NCI-H2196 (cell line): ENCODE data around the gene POLR1G.
A peak's percentile ranks its signal among the peaks of the same experiment; 100 is the strongest.

ENCODE experiments used
- DNase-seq: peaks from one replicate; lab custom pipeline; 2025; ENCODE audit not compliant: unreplicated experiment; lab: John Stamatoyannopoulos, UW

POLR1G gene

DNA sequence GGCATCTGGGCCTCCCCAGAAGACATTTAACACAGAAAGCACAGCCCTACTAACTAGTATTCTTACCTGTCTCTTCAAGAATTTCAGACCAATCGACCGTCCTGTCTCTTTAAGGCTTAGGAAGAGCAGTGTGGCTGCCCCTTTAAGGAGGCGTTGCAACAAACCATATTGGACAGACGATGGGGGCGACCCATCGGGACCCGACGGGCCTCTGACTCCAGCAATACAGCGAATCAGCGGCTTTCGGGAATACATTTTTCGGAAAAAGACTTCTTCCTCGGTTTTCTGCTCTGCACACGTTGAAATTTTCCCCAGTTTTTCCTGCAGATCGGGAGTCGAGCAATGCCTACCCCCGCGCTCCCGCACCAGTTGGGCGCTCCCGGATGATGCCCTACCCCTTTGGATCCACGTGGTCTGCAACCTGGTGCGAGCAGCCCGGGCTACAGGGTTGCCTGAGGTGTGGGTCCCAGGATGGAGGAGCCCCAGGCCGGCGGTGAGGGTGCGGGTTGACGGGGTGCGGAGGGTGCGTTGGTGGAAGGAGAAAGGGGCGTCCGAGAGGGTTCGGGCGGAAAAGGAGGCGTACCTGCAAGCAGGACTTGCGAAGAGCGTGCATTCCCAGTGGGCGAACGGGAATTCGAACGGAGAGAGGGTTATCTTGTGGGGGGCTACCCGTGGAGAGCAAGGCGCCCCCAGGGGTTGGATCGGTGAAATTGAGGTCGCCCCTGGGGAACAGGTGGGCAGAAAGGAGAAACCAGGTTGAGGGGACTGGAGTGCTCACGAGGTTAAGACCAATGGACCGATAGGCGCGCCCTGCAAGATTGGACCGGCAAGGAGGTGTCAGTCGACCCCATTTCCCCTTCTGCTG lies at the start of gene POLR1G:
POLR1G (plus strand) TSS at position 419 of the 865 bp plus-strand sequence; CDS start at position 472, 53 bp downstream.
- DNase-seq = peak; percentile 86

DNA sequence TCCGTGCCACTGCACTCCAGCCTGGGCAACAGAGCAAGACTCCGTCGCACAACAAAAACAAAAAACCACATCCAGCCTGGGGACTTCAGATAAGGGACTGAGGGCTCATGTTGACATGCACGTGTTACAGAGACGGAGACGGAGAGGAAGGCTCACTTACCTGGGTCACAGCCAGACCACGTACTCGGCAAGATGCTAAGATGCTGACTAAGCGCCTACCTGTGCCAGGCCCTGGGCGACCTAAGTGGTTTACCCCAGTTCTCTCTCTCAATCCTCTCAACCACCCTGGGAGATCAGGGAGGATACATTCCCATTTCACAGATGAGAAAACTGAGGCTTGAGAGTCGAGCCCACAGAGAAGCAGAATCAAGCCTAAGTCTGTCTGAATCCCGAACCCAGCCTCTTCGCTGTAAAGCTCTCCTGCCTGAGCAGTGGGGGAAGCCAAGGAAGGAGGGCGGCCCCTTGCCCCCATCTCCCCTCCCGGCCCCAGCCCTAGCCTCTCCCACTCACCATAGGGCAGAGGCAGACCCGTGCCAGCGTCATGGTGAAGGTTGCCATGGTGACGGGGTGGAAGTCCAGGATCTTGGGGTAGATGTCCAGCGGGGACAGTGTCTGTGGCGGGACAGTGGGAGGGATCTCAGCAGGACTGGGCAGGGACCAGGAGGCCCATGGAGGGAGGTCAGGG lies 49.5 kb upstream of the POLR1G start:
- no peak for DNase-seq

DNA sequence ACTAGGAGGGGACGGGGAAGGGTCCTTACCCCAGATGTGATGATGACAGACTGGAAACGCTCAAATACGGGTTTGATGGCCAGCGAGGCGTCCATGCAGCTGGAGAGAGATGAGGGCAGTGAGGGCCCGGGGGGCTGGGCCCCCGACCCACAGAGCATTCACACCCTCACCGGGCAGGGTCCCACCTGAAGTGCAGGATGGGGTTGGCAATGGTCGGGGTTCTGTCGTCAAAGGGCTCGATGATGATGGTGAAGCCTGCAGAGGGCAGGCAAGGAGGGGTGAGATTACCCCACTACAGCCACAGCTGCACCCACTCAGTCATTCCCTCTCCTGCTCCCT lies 49.0 kb upstream of the POLR1G start:
- no peak for DNase-seq

DNA sequence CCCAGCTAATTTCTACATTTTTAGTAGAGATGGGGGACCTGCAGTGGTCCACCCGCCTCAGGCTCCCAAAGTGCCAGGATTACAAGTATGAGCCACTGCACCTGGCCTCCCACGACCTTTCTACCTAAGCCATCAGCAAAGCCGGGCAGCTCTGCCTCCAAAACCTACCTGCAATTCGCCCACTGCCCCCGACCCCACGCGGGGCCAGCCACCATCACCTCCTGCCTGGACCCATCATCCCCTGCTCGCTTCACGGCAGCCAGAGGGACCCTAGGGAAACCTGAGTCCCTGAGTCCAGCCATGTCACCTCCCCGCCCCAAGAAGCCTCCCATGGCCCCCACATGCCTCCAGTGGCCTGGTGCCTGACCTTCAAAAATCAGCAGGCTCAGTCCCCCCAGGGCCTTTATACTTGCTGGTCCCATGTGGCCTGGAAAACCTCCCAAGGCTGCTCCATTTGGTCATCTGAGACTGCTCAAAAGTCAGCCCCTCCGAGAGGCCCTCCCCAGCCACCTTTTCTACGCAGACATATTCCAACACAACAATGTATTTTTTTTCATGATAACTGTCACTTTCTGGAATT lies 48.1 kb upstream of the POLR1G start:
- DNase-seq = no peak

DNA sequence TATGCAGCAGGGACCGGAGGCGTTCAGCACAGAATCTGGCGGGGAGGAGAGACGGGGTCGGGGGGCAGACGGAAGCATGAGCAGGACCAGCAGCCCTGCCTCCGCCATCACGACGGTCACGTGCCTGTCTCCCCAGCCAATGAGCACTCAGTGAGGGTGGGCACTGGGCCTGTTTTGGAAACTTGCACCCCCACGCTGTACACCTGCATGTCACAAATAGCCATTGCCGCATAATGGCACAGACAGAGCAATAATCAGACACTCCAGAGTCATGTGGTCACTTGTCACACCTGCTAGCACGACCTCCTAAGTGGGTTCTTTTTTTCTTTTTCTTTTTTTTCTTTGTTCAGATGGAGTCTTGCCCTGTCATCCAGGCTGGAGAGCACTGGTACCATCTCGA lies 44.8 kb upstream of the POLR1G start:
- no peak for DNase-seq

GRCh38 chr19:45362291-45362690 lies 44.2 kb upstream of the POLR1G start:
- DNase-seq = no peak

DNA sequence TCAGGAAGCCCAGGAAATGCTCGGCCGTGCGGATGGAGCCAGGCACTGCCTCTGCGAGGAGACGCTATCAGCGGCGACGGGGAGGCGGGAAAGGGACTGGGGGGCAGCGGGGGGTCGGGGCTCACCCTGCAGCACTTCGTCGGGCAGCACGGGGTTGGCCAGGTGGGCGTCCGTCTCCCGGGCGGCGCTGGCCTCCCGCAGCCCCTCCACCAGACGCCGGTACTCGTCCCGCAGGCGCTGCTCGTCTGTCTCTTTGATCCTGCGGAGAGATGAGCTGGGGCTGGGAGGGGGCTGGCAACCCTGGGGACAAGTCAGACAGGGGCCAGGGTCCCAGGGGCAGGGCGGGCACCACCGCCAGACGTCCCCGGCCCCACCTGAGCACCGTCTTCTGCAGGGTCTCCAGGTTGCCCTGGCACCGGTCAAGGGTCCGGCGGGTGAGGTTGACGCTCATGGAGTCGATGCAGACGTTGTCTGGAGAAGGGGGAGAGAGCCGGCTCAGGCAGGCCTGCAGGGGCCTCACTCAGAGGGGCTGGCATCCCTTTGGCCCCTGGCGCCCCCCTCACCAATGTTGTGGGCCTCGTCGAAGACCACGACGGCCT lies 42.5 kb upstream of the POLR1G start:
- no peak for DNase-seq

GRCh38 chr19:45364696-45365095 lies 41.7 kb upstream of the POLR1G start:
- no peak for DNase-seq

- DNase-seq = no peak
These were observed 38.3 kb upstream of the POLR1G start for GRCh38 chr19:45368127-45368526.

DNA sequence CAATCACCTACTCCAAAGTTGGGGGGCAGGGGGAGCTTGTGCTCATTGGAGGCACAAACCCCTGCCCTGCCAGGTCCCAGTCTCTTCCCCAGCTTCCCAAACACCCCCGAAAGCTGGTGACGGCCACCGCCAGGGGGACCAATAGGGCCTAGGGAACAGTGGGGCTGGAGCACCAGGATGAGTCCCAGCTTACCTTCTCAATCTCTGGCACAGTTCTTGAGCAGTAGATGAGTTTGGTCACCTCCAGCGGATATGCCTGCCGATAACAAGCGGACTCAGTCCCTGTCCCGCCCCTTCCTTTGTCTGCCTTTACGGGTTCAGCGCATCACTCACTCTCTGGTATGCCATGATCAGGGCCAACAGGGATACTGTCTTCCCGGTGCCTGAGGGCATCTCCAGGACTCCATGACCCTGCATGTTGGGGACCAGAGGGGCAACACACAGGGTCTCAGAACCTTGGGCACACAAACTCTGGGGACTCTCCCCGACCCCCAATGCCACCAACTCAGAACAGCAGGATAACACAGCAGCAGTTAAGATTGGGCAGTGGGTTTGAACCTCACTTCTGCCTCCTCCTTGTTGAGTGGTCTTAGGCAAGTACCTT lies 37.6 kb upstream of the POLR1G start:
- no peak for DNase-seq

DNA sequence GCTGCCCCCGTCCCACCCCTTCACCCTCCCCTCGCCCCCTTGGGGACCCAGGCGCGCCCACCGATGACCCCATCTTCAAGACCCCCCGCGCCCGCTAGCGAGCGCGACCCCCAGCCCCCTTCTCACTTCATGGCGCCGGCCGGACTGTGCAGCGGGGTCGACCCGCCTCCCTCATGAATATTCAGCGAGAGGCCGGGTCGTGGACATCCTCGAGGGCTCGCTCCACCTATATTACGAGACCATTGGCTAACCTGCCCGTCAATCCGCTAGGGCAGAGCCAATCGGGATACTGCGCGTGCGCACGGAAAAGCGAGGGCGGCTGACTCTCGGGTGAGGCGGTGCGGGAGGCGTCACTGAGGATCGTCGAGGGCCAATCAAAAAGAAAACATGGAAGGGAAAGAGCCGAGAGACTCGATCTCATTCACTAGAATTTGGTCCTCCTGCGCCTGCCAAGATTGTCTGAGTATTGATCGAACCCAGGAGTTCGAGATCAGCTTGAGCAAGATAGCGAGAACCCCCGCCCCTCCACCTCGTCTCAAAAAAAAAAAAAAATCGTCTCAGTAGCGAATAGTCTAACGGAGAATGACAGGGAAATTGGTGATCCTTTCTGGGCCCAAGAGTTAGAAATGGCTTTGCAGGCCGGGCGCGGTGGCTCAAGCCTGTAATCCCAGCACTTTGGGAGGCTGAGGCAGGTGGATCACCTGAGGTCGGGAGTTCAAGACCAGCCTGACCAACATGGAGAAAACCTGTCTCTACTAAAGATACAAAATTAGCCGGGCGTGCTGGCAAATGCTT lies 35.8 kb upstream of the POLR1G start, which contains the start of gene ERCC2:
ERCC2 (minus strand) TSS at position 164 of the 795 bp plus-strand sequence; CDS start at position 131, 33 bp downstream.
- peak; percentile 98 for DNase-seq

DNA sequence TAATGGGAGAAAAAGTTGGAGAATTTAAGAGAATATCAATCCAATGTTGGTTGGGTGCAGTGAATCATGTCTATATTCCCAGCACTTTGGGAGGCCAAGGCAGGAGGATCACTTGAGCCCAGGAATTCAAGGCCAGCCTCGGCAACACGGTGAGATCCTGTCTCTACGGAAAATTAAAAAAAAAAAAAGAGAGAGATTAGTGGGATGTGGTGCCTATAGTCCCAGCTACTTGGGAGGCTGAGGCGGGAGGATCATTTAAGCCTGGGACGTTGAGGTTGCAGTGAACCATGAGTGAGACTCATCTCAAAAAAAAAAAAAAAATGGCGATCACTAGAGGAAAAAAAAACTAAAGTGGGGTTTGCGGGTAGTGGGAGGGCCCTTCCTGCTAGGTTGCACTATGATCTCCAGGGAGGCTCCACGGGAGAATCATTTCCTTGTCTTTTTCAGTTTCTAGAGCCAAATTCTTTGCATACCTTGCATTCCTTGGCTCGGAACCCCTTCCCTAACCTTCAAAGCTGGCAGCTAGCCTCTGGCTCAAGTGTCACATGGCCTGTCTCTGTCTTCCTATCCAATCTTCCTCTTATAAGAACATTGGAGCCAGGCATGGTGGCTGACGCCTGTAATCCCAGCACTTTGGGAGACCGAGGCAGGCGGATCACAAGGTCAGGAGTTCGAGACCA lies 30.3 kb upstream of the POLR1G start:
- no peak for DNase-seq

GRCh38 chr19:45380107-45380506 lies 26.3 kb upstream of the POLR1G start:
- DNase-seq = no peak

GRCh38 chr19:45382426-45382825 lies 24.0 kb upstream of the POLR1G start:
- no peak for DNase-seq

GRCh38 chr19:45385392-45386221 lies 20.8 kb upstream of the POLR1G start:
- DNase-seq = no peak

GRCh38 chr19:45391346-45391745 lies 15.1 kb upstream of the POLR1G start:
- peak; percentile 35 for DNase-seq

- no peak for DNase-seq
These were observed 14.4 kb upstream of the POLR1G start for GRCh38 chr19:45391871-45392665.
